ENCODE results near the gene KRTAP5-6. TPM values are rescaled to one million over a fixed set of nuclear protein-coding genes. Genes with fewer than 3 reads are reported as not detected.

KRTAP5-6 gene
- total RNA-seq, 3 donors from 2014 or later: not detected

GRCh38 chr11:1690167-1691025, 6.6 kb upstream of the KRTAP5-6 start:
- intact Hi-C loops (cut with DNase I, micrococcal nuclease): loop anchor here in 1 of 2 donors (5.0 kb wide), 1 partner anchor 137 kb away; no protein-coding TSS in a partner anchor
- peaks cover 6% of the 10 kb centered on the region for H3K4me1 ChIP-seq (ENCODE audit: low read depth)
- no peak for TF ChIP-seq CTCF (IDR thresholded peaks at IDR 0.05)
- no peak for DNase-seq
- no peaks in the 10 kb centered on the region for H3K36me3 ChIP-seq (ENCODE audit: low read depth)
- ATAC-seq: no peak
- no peaks in the 10 kb centered on the region for H3K9me3 ChIP-seq
- H3K4me3 ChIP-seq: no peak overlapping the region

- Histone ChIP-seq H3K9me3 (no peaks in the 10 kb centered on the region), H3K36me3 (ENCODE audit: low read depth) (no peaks in the 10 kb centered on the region), H3K4me1 (ENCODE audit: low read depth) (peaks cover 6% of the 10 kb centered on the region), H3K4me3 (no peak overlapping the region)
- DNase-seq (no peak), ATAC-seq (no peak)
- TF ChIP-seq CTCF (IDR thresholded peaks at IDR 0.05): no peak
- intact Hi-C loops (cut with DNase I, micrococcal nuclease): loop anchor here in 1 of 2 donors (5.0 kb wide), 1 partner anchor 136 kb away; no protein-coding TSS in a partner anchor
Observed at GRCh38 chr11:1691026-1691877, 5.7 kb upstream of the KRTAP5-6 start.

GRCh38 chr11:1691878-1692707, 4.9 kb upstream of the KRTAP5-6 start:
- Histone ChIP-seq H3K4me3 (no peak overlapping the region), H3K9me3 (no peaks in the 10 kb centered on the region), H3K36me3 (ENCODE audit: low read depth) (no peaks in the 10 kb centered on the region), H3K4me1 (ENCODE audit: low read depth) (peaks cover 6% of the 10 kb centered on the region)
- DNase-seq: no peak
- ATAC-seq: no peak
- no peak for TF ChIP-seq CTCF (IDR thresholded peaks at IDR 0.05)
- intact Hi-C loops (cut with DNase I, micrococcal nuclease): loop anchor here (2.0 to 5.0 kb wide), 2 partner anchors 135 to 141 kb away; no protein-coding TSS in a partner anchor

- DNase-seq: no peak
- Histone ChIP-seq H3K9me3 (no peaks in the 10 kb centered on the region), H3K4me3 (no peak overlapping the region), H3K36me3 (ENCODE audit: low read depth) (no peaks in the 10 kb centered on the region), H3K4me1 (ENCODE audit: low read depth) (peaks cover 6% of the 10 kb centered on the region)
- no peak for TF ChIP-seq CTCF (IDR thresholded peaks at IDR 0.05)
- intact Hi-C loops (cut with DNase I, micrococcal nuclease): loop anchor here (2.0 to 5.0 kb wide), 2 partner anchors 134 to 140 kb away; no protein-coding TSS in a partner anchor
- no peak for ATAC-seq
Observed at GRCh38 chr11:1692708-1693326, 4.2 kb upstream of the KRTAP5-6 start.

All from mucosa of descending colon (tissue), 3 donors.